HepG2 (cell line): Measurements from ENCODE around the gene RHBG. TPM values are rescaled to one million over a fixed set of nuclear protein-coding genes. Genes with fewer than 3 reads are reported as not detected.

ENCODE experiments used
- CENPT ChIP-seq: sonication (generic); formaldehyde crosslinking; IDR thresholded peaks from 2 replicates; pipeline ENCODE4 v1.8.0; 2022; ENCODE audit warnings: low read depth, mild to moderate bottlenecking, moderate library complexity, missing genetic modification reagents
- KLF16 ChIP-seq, 2 experiments: sonication (generic) in 1 of 2; formaldehyde crosslinking in 1 of 2; IDR thresholded peaks; 2 replicates each; pipeline versions ENCODE4 v1.6.1 to v1.8.0; 2016 to 2023; ENCODE audit warnings: missing genetic modification reagents in 2 of 2, missing compliant biosample characterization in 1 of 2
- NR2C2 ChIP-seq: sonication (generic); formaldehyde crosslinking; IDR thresholded peaks from 2 replicates; pipeline ENCODE4 v1.4.0; 2020; ENCODE audit warnings: missing genetic modification reagents, mild to moderate bottlenecking, moderate library complexity, borderline replicate concordance
- RBM39 ChIP-seq: fragments of 200-400 bp; formaldehyde crosslinking; IDR thresholded peaks from one replicate; pipeline ENCODE4 v1.6.1; 2018; ENCODE audit warnings: antibody characterized with exemption, mild to moderate bottlenecking, low read depth, low read length; ENCODE audit not compliant: poor library complexity, severe bottlenecking
- SALL2 ChIP-seq: sonication (generic); formaldehyde crosslinking; IDR thresholded peaks from 2 replicates; pipeline ENCODE4 v1.8.1; 2023; ENCODE audit warnings: mild to moderate bottlenecking, missing genetic modification reagents, inconsistent platforms
- STAT5B ChIP-seq: sonication (generic); formaldehyde crosslinking; IDR thresholded peaks from 2 replicates; pipeline ENCODE4 v1.4.0; 2020; ENCODE audit warnings: missing genetic modification reagents
- YY1 ChIP-seq: IDR thresholded peaks from 2 replicates; pipeline ENCODE4 v1.6.1; 2011; ENCODE audit warnings: low read length, low read depth, moderate library complexity, mild to moderate bottlenecking; ENCODE audit not compliant: insufficient read depth, insufficient replicate concordance
- ZBTB3 ChIP-seq: sonication (generic); formaldehyde crosslinking; IDR thresholded peaks from 2 replicates; pipeline ENCODE4 v1.4.0; 2020; ENCODE audit warnings: low read depth, mild to moderate bottlenecking, moderate library complexity, missing genetic modification reagents, borderline replicate concordance
- ZBTB38 ChIP-seq: sonication (generic); formaldehyde crosslinking; IDR thresholded peaks from 2 replicates; pipeline ENCODE4 v1.5.1; 2020; ENCODE audit warnings: mild to moderate bottlenecking, missing genetic modification reagents
- ZMYM4 ChIP-seq: sonication (generic); formaldehyde crosslinking; IDR thresholded peaks from 2 replicates; pipeline ENCODE4 v1.8.1; 2023; ENCODE audit warnings: mild to moderate bottlenecking, missing genetic modification reagents
- ZNF138 ChIP-seq: sonication (generic); formaldehyde crosslinking; IDR thresholded peaks from 2 replicates; pipeline ENCODE4 v1.5.0; 2020; ENCODE audit warnings: mild to moderate bottlenecking, low read depth, missing genetic modification reagents
- ZNF484 ChIP-seq: sonication (generic); formaldehyde crosslinking; IDR thresholded peaks from 2 replicates; pipeline ENCODE4 v1.5.1; 2020; ENCODE audit warnings: mild to moderate bottlenecking, low read depth, missing genetic modification reagents, borderline replicate concordance
- ZNF546 ChIP-seq: sonication (generic); formaldehyde crosslinking; conservative IDR thresholded peaks from 2 replicates; pipeline ENCODE4 v1.8.1; 2023; ENCODE audit warnings: mild to moderate bottlenecking, missing genetic modification reagents
- ZNF615 ChIP-seq: sonication (generic); formaldehyde crosslinking; IDR thresholded peaks from 2 replicates; pipeline ENCODE4 v1.5.0; 2020; ENCODE audit warnings: mild to moderate bottlenecking, missing genetic modification reagents, borderline replicate concordance
- ZSCAN31 ChIP-seq: sonication (generic); formaldehyde crosslinking; IDR thresholded peaks from 2 replicates; pipeline ENCODE4 v1.5.0; 2020; ENCODE audit warnings: low read depth, mild to moderate bottlenecking, missing genetic modification reagents
- polyA plus RNA-seq, 8 experiments: library from polyadenylated mRNA; depleted of rRNA in 3 of 8; stranded (reverse) in 7 of 8; unstranded in 1 of 8; fragments of >200 nt; fragmentation: Illumina TruSeq in 4 of 8; extraction: Trizol in 4 of 8; gene quantifications; 2 replicates each; pipeline versions ENCODE4 v1.2.1 to v1.2.3, GENCODE V29; 2011 to 2016; ENCODE audit warnings: low read depth in 4 of 8, missing spikeins in 1 of 8, mixed read lengths in 1 of 8; ENCODE audit not compliant: insufficient read depth in 1 of 8
- total RNA-seq, 5 experiments: library from RNA; depleted of rRNA; stranded (reverse); fragments of >200 nt; fragmentation: Illumina TruSeq; extraction: Trizol; gene quantifications; 2 replicates each; pipeline ENCODE4 v1.2.3, GENCODE V29; 2016; ENCODE audit warnings: low read depth in 1 of 5
- TF ChIP-seq, protein P1 (sequence below): IDR thresholded peaks from 2 replicates; pipeline ENCODE4 v1.6.1; 2016; ENCODE audit warnings: low read depth, missing genetic modification reagents, missing compliant biosample characterization
- TF ChIP-seq, protein P2 (sequence below): sonication (generic); formaldehyde crosslinking; IDR thresholded peaks from 2 replicates; pipeline ENCODE4 v1.5.0; 2020; ENCODE audit warnings: mild to moderate bottlenecking, missing genetic modification reagents
- TF ChIP-seq, protein P3 (sequence below), 2 experiments: sonication (generic) in 1 of 2; formaldehyde crosslinking in 1 of 2; IDR thresholded peaks; 2 replicates each; pipeline versions ENCODE4 v1.5.1 to v1.6.1; 2011 to 2020; ENCODE audit warnings: borderline replicate concordance in 1 of 2, low read depth in 1 of 2, low read length in 1 of 2, mild to moderate bottlenecking in 1 of 2, missing genetic modification reagents in 1 of 2, moderate library complexity in 1 of 2

Gene RHBG
- total and polyA plus RNA-seq, 2 of the 13 experiments (the other 11 are each of a cell fraction or from before 2014, with no cell fraction given): 61.8 to 73.5 TPM

DNA sequence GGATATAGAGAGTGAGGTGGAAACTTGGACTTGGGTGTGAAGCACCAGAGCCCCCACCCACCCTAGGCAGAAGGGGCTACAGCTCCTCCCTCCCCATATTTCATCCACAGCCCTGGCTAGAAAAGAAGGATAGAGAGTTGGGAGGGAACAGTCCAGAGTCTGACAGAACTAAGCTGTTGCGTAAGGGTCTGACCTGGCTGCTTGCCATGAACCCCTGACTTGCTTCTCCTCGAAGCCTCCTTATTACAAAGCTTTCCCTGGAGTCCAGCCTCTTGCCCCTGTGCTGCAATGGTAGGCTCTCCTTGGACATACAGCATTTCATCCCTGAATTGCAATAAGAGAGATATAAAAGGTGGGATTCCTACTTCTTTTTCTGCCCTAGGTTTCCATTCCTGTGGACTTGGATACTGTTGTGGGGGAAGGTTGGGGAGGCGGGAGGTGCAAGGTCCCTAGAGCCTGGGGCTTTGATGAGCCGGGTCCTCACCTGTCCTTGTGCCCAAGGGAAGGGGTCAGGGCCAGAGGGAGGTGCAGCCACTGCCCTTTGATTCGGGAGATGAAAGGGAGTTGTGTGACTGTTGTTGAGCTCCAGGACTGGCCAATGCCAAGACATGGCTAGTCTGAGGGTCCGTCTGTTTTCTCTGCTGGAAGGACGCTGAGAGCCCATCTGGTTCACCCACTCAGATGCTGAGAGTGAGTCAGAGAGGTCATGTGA lies 2.7 kb downstream of the RHBG start (continued):
- TF ChIP-seq, protein P1, sequence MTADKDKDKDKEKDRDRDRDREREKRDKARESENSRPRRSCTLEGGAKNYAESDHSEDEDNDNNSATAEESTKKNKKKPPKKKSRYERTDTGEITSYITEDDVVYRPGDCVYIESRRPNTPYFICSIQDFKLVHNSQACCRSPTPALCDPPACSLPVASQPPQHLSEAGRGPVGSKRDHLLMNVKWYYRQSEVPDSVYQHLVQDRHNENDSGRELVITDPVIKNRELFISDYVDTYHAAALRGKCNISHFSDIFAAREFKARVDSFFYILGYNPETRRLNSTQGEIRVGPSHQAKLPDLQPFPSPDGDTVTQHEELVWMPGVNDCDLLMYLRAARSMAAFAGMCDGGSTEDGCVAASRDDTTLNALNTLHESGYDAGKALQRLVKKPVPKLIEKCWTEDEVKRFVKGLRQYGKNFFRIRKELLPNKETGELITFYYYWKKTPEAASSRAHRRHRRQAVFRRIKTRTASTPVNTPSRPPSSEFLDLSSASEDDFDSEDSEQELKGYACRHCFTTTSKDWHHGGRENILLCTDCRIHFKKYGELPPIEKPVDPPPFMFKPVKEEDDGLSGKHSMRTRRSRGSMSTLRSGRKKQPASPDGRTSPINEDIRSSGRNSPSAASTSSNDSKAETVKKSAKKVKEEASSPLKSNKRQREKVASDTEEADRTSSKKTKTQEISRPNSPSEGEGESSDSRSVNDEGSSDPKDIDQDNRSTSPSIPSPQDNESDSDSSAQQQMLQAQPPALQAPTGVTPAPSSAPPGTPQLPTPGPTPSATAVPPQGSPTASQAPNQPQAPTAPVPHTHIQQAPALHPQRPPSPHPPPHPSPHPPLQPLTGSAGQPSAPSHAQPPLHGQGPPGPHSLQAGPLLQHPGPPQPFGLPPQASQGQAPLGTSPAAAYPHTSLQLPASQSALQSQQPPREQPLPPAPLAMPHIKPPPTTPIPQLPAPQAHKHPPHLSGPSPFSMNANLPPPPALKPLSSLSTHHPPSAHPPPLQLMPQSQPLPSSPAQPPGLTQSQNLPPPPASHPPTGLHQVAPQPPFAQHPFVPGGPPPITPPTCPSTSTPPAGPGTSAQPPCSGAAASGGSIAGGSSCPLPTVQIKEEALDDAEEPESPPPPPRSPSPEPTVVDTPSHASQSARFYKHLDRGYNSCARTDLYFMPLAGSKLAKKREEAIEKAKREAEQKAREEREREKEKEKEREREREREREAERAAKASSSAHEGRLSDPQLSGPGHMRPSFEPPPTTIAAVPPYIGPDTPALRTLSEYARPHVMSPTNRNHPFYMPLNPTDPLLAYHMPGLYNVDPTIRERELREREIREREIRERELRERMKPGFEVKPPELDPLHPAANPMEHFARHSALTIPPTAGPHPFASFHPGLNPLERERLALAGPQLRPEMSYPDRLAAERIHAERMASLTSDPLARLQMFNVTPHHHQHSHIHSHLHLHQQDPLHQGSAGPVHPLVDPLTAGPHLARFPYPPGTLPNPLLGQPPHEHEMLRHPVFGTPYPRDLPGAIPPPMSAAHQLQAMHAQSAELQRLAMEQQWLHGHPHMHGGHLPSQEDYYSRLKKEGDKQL (CRISPR knock-in tag): peak; percentile 87
- TF ChIP-seq ZNF138 (CRISPR knock-in tag): no peak
- no peak for TF ChIP-seq RBM39
- TF ChIP-seq ZNF546 (CRISPR knock-in tag): no peak
- TF ChIP-seq YY1: no peak
- TF ChIP-seq ZBTB3 (CRISPR knock-in tag): no peak
- TF ChIP-seq, protein P2, sequence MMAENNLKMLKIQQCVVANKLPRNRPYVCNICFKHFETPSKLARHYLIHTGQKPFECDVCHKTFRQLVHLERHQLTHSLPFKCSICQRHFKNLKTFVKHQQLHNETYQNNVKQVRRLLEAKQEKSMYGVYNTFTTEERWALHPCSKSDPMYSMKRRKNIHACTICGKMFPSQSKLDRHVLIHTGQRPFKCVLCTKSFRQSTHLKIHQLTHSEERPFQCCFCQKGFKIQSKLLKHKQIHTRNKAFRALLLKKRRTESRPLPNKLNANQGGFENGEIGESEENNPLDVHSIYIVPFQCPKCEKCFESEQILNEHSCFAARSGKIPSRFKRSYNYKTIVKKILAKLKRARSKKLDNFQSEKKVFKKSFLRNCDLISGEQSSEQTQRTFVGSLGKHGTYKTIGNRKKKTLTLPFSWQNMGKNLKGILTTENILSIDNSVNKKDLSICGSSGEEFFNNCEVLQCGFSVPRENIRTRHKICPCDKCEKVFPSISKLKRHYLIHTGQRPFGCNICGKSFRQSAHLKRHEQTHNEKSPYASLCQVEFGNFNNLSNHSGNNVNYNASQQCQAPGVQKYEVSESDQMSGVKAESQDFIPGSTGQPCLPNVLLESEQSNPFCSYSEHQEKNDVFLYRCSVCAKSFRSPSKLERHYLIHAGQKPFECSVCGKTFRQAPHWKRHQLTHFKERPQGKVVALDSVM: peak; percentile 58
- TF ChIP-seq ZMYM4: peak; percentile 73
- peak in 1 of 2 experiments; percentile 91; a peak in 2 of 4 replicates for TF ChIP-seq KLF16 (CRISPR knock-in tag; IDR thresholded peaks at IDR 0.05)
- TF ChIP-seq ZNF484 (CRISPR knock-in tag): no peak
- TF ChIP-seq CENPT (CRISPR knock-in tag): no peak
- TF ChIP-seq ZNF615 (CRISPR knock-in tag): no peak
- peak; percentile 95 for TF ChIP-seq NR2C2 (CRISPR knock-in tag)
- peak; percentile 64; the same call in 1 of the 2 replicates for TF ChIP-seq ZSCAN31
- TF ChIP-seq, protein P3, sequence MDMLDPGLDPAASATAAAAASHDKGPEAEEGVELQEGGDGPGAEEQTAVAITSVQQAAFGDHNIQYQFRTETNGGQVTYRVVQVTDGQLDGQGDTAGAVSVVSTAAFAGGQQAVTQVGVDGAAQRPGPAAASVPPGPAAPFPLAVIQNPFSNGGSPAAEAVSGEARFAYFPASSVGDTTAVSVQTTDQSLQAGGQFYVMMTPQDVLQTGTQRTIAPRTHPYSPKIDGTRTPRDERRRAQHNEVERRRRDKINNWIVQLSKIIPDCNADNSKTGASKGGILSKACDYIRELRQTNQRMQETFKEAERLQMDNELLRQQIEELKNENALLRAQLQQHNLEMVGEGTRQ (IDR thresholded peaks at IDR 0.05; ENCODE audit: low read depth, low read length): peak; percentile 77; the same call in 1 of the 2 replicates
- TF ChIP-seq, protein P3 (CRISPR knock-in tag; IDR thresholded peaks at IDR 0.05; ENCODE audit: borderline replicate concordance): 0 out of 2 replicates have a peak, but pooled peaks have one; percentile 80
- no peak for TF ChIP-seq SALL2
- no peak for TF ChIP-seq ZBTB38 (CRISPR knock-in tag)
- TF ChIP-seq STAT5B: peak; percentile 89; the same call in 1 of the 2 replicates
